IMR-90 (cell line): ENCODE data around the gene DOLPP1. TPM values are rescaled to one million over a fixed set of nuclear protein-coding genes. Genes with fewer than 3 reads are reported as not detected.

ENCODE experiments used
- ATAC-seq: fragments of 200-7000 bp; cut with Tn5 transposase; 2 replicates; pipeline ENCODE4 v1.9.1; 2020; ENCODE audit warnings: low read depth, mild to moderate bottlenecking, moderate library complexity
- BruUV-seq: library from RNA; stranded (reverse); fragments of 400-500 nt; replicated peaks from 2 replicates; lab custom pipeline; 2021; lab: Mats Ljungman, UMichigan
- CTCF ChIA-PET: fragments of 300-600 bp; formaldehyde crosslinking; extraction: SDS; loops from one replicate; lab custom pipeline; 2021; ENCODE audit warnings: antibody characterized with exemption; lab: Yijun Ruan, JAX
- POLR2A ChIA-PET: fragments of 300-600 bp; sonication (Branson Sonifier 250); formaldehyde crosslinking; loops from one replicate; lab custom pipeline; 2022; ENCODE audit warnings: antibody characterized with exemption; ENCODE audit not compliant: unreplicated experiment; lab: Charles Lee
- DNase-seq: peaks from one replicate; pipeline ENCODE4 v3.0.0; 2013
- H2AFZ ChIP-seq: replicated peaks from 2 replicates; pipeline ENCODE3; 2013; ENCODE audit warnings: low read length, mild to moderate bottlenecking; ENCODE audit not compliant: poor library complexity
- H2AK5ac ChIP-seq: 2 replicates; pipeline ENCODE4 v1.6.1; 2013; ENCODE audit warnings: low read depth, low read length, inconsistent platforms
- H2AK9ac ChIP-seq: replicated peaks from 2 replicates; pipeline ENCODE3; 2013; ENCODE audit warnings: mild to moderate bottlenecking, low read depth, low read length, moderate library complexity; ENCODE audit not compliant: poor library complexity
- H2BK120ac ChIP-seq: 2 replicates; pipeline ENCODE4 v1.6.1; 2013; ENCODE audit warnings: low read depth, low read length, inconsistent platforms
- H2BK15ac ChIP-seq: 3 replicates; pipeline ENCODE4 v1.6.1; 2013; ENCODE audit warnings: low read depth, low read length, inconsistent platforms
- H2BK20ac ChIP-seq: 2 replicates; pipeline ENCODE4 v1.6.1; 2013; ENCODE audit warnings: low read depth, mild to moderate bottlenecking, inconsistent platforms, low read length, moderate library complexity
- H2BK5ac ChIP-seq: 2 replicates; pipeline ENCODE4 v1.6.1; 2013; ENCODE audit warnings: mild to moderate bottlenecking, low read depth, low read length, inconsistent platforms; ENCODE audit not compliant: poor library complexity, severe bottlenecking
- H3K14ac ChIP-seq: replicated peaks from 2 replicates; pipeline ENCODE4 v1.6.1; 2013; ENCODE audit warnings: low read depth, low read length, inconsistent platforms
- H3K18ac ChIP-seq: 2 replicates; pipeline ENCODE4 v1.6.1; 2013; ENCODE audit warnings: low read depth, low read length, control low read depth
- H3K23ac ChIP-seq: 2 replicates; pipeline ENCODE4 v1.6.1; 2013; ENCODE audit warnings: low read depth, low read length, inconsistent platforms
- H3K27ac ChIP-seq: 2 replicates; pipeline ENCODE4 v1.5.1; 2013; ENCODE audit warnings: mild to moderate bottlenecking, control low read depth, low read length; ENCODE audit not compliant: insufficient read depth
- H3K27me3 ChIP-seq: 2 replicates; pipeline ENCODE4 v1.6.1; 2013; ENCODE audit warnings: low read length; ENCODE audit not compliant: control insufficient read depth, insufficient read depth
- H3K36me3 ChIP-seq: 2 replicates; pipeline ENCODE4 v1.6.1; 2013; ENCODE audit warnings: low read length, mixed read lengths; ENCODE audit not compliant: control insufficient read depth, insufficient read depth
- H3K4ac ChIP-seq: 2 replicates; pipeline ENCODE4 v1.6.1; 2013; ENCODE audit warnings: low read depth, low read length, inconsistent platforms
- H3K4me1 ChIP-seq: 2 replicates; pipeline ENCODE4 v1.6.1; 2013; ENCODE audit warnings: low read length, mixed read lengths; ENCODE audit not compliant: control insufficient read depth, insufficient read depth
- H3K4me2 ChIP-seq: 2 replicates; pipeline ENCODE4 v1.6.1; 2013; ENCODE audit warnings: low read depth, mild to moderate bottlenecking, control low read depth, low read length, moderate library complexity
- H3K4me3 ChIP-seq: 2 replicates; pipeline ENCODE4 v1.5.1; 2013; ENCODE audit warnings: low read depth, mild to moderate bottlenecking, control low read depth, low read length, moderate library complexity; ENCODE audit not compliant: insufficient read depth
- H3K56ac ChIP-seq: 2 replicates; pipeline ENCODE4 v1.6.1; 2013; ENCODE audit warnings: low read length, inconsistent platforms; ENCODE audit not compliant: insufficient read depth; ENCODE audit errors: extremely low read depth
- H3K79me1 ChIP-seq, 2 experiments: 2 replicates each; pipeline ENCODE4 v1.6.1; 2013; ENCODE audit warnings: low read length in 2 of 2, inconsistent platforms in 1 of 2, low read depth in 1 of 2
- H3K9ac ChIP-seq: 2 replicates; pipeline ENCODE4 v1.6.1; 2013; ENCODE audit warnings: low read depth, low read length, control low read depth
- H3K9me1 ChIP-seq: 2 replicates; pipeline ENCODE4 v1.6.1; 2013; ENCODE audit warnings: low read length, inconsistent platforms; ENCODE audit not compliant: insufficient read depth
- H3K9me3 ChIP-seq: 2 replicates; pipeline ENCODE4 v1.6.1; 2013; ENCODE audit warnings: low read length; ENCODE audit not compliant: control insufficient read depth, insufficient read depth
- H4K20me1 ChIP-seq: 2 replicates; pipeline ENCODE4 v1.6.1; 2013; ENCODE audit warnings: low read length, inconsistent platforms; ENCODE audit not compliant: insufficient read depth
- H4K5ac ChIP-seq: 2 replicates; pipeline ENCODE4 v1.6.1; 2013; ENCODE audit warnings: mild to moderate bottlenecking, low read depth, low read length, control low read depth
- H4K8ac ChIP-seq, 2 experiments: 2 replicates each; pipeline ENCODE4 v1.6.1; 2013; ENCODE audit warnings: low read depth in 2 of 2, low read length in 2 of 2, control low read depth in 1 of 2, inconsistent platforms in 1 of 2
- H4K91ac ChIP-seq: 2 replicates; pipeline ENCODE4 v1.6.1; 2013; ENCODE audit warnings: low read depth, low read length, inconsistent platforms; ENCODE audit not compliant: insufficient read depth
- BHLHE40 ChIP-seq: fragments of 150-350 bp; IDR thresholded peaks from 2 replicates; pipeline ENCODE4 v1.6.1; 2016; ENCODE audit warnings: mild to moderate bottlenecking, low read depth, low read length
- CEBPB ChIP-seq: IDR thresholded peaks from 2 replicates; pipeline ENCODE4 v1.6.1; 2012; ENCODE audit warnings: low read depth, low read length, improper control_type of control experiment
- CHD1 ChIP-seq: IDR thresholded peaks from 2 replicates; pipeline ENCODE4 v1.6.1; 2012; ENCODE audit warnings: low read depth, low read length, improper control_type of control experiment
- FOS ChIP-seq: fragments of 150-350 bp; IDR thresholded peaks from 2 replicates; pipeline ENCODE4 v1.6.1; 2016; ENCODE audit warnings: low read depth, low read length
- MAFK ChIP-seq: IDR thresholded peaks from 2 replicates; pipeline ENCODE4 v1.6.1; 2012; ENCODE audit warnings: low read depth, low read length, improper control_type of control experiment
- MAZ ChIP-seq: IDR thresholded peaks from 2 replicates; pipeline ENCODE4 v1.6.1; 2012; ENCODE audit warnings: low read depth, mild to moderate bottlenecking, low read length, improper control_type of control experiment, moderate library complexity, borderline replicate concordance
- MXI1 ChIP-seq: IDR thresholded peaks from 2 replicates; pipeline ENCODE4 v1.6.1; 2012; ENCODE audit warnings: low read depth, mild to moderate bottlenecking, low read length, moderate library complexity, borderline replicate concordance
- NFE2L2 ChIP-seq: fragments of 150-350 bp; IDR thresholded peaks from 2 replicates; pipeline ENCODE4 v1.6.1; 2016; ENCODE audit warnings: low read depth, mild to moderate bottlenecking, low read length
- POLR2A ChIP-seq: IDR thresholded peaks from 2 replicates; pipeline ENCODE4 v1.6.1; 2012; ENCODE audit warnings: mild to moderate bottlenecking, low read depth, low read length
- RAD21 ChIP-seq: IDR thresholded peaks from 2 replicates; pipeline ENCODE4 v1.6.1; 2012; ENCODE audit warnings: low read length, improper control_type of control experiment
- RCOR1 ChIP-seq: IDR thresholded peaks from 2 replicates; pipeline ENCODE4 v1.6.1; 2012; ENCODE audit warnings: mild to moderate bottlenecking, low read length, improper control_type of control experiment; ENCODE audit not compliant: insufficient replicate concordance
- RFX5 ChIP-seq: IDR thresholded peaks from 2 replicates; pipeline ENCODE4 v1.8.0; 2012; ENCODE audit warnings: low read depth, mild to moderate bottlenecking, low read length, moderate library complexity
- SMC3 ChIP-seq: fragments of 150-350 bp; IDR thresholded peaks from 2 replicates; pipeline ENCODE4 v1.6.1; 2016; ENCODE audit warnings: low read depth, mild to moderate bottlenecking, antibody characterized with exemption, low read length, moderate library complexity
- WGBS, 2 experiments: methylation state at CpG; one replicate each; pipeline versions ENCODE4 v1.1.5 to v1.1.7; 2013; ENCODE audit warnings: missing lambda C conversion rate in 2 of 2; ENCODE audit not compliant: insufficient read length in 1 of 2; ENCODE audit errors: extremely low coverage in 2 of 2; 5-methylcytosine and 5-hydroxymethylcytosine counted together
- dilution Hi-C: fragments of 300-500 bp; cut with HindIII; formaldehyde crosslinking; loops from one replicate; pipeline ENCODE4 v1.14.3; 2018; ENCODE audit warnings: low sequenced_read_pairs; ENCODE audit not compliant: unreplicated experiment
- in situ Hi-C: fragments of 300-500 bp; cut with MboI; formaldehyde crosslinking; loops from 3 replicates; pipeline ENCODE4 v1.14.3; 2019; ENCODE audit warnings: low sequenced_read_pairs, inconsistent platforms, mixed read lengths
- intact Hi-C: fragments of 100-400 bp; cut with micrococcal nuclease; formaldehyde crosslinking; loops from 2 replicates; pipeline ENCODE4 v1.10.0; 2022
- polyA plus RNA-seq, 3 experiments: library from polyadenylated mRNA; depleted of rRNA; stranded (reverse); fragments of >200 nt; gene quantifications; 2 replicates each; pipeline ENCODE4 v1.2.3, GENCODE V29; 2012; ENCODE audit warnings: low replicate concordance in 1 of 3
- total RNA-seq: library from RNA; depleted of rRNA; stranded (reverse); fragments of >200 nt; gene quantifications from 2 replicates; pipeline ENCODE4 v1.2.3, GENCODE V29; 2012
- TF ChIP-seq, protein P1 (sequence below): fragments of 150-350 bp; IDR thresholded peaks from 2 replicates; pipeline ENCODE4 v1.6.1; 2016; ENCODE audit warnings: low read depth, mild to moderate bottlenecking, low read length, moderate library complexity, borderline replicate concordance
- TF ChIP-seq, protein P2 (sequence below): fragments of 150-350 bp; IDR thresholded peaks from 2 replicates; pipeline ENCODE4 v1.6.1; 2017; ENCODE audit warnings: mild to moderate bottlenecking, antibody characterized with exemption, low read length, low read depth
- TF ChIP-seq, protein P3 (sequence below): conservative IDR thresholded peaks from 2 replicates; pipeline ENCODE4 v1.5.1; 2012; ENCODE audit warnings: mild to moderate bottlenecking, low read depth, low read length, improper control_type of control experiment

Gene DOLPP1
- total and polyA plus RNA-seq, 2 of the 4 experiments (the other 2 are of a cell fraction) = 7.0 to 16.5 TPM

DNA sequence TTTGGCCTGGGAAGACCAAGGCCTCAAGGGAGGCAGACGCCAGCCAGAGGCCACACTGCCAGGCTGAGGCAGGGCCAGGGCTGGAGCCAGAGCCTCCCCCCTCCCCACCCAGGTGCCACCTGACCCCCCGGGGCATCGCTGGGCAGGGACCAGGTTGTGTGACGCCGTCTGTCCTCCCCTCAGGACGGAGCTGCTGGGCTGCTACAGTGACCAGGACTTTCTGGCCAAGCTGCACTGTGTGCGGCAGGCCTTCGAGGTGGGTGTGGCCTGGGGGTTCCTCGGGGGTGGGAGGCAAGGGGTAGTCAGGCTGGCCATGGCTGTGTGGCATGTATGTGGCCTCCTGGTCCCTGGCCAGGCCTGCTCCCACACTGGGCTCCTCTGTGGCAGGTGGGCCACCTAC, 17.9 kb upstream of the DOLPP1 start:
- Histone ChIP-seq H4K20me1 (no peaks in the 10 kb centered on the region), H3K18ac (no peak overlapping the region), H3K14ac (no peak overlapping the region), H3K4me3 (no peak overlapping the region), H3K4me2 (no peak overlapping the region), H4K8ac (no peak overlapping the region), H4K91ac (no peak overlapping the region), H2BK20ac (no peak overlapping the region), H2AK9ac (no peak overlapping the region), H3K9me1 (no peaks in the 10 kb centered on the region), H3K4ac (no peak overlapping the region), H3K4me1 (no peaks in the 10 kb centered on the region), H2BK15ac (no peak overlapping the region), H3K56ac (no peak overlapping the region), H4K5ac (no peak overlapping the region), H3K9ac (no peak overlapping the region), H2BK120ac (no peak overlapping the region), H3K23ac (no peak overlapping the region), H2BK5ac (no peak overlapping the region), H3K27me3 (no peaks in the 10 kb centered on the region), H2AK5ac (no peak overlapping the region), H3K79me1 (peaks cover 0 to 11% of the 10 kb centered on the region in 2 experiments; a peak in 1 of 4 replicates), H3K36me3 (peaks cover 56% of the 10 kb centered on the region), H2AFZ (no peak overlapping the region), H3K9me3 (no peaks in the 10 kb centered on the region), H3K27ac (no peak overlapping the region)
- no peak for ATAC-seq
- BruUV-seq = no TSS peak
- DNase-seq = no peak
- dilution Hi-C loops = no loop called here
- WGBS, 2 experiments = 100% methylated on average over 3 of the region's 9 CpGs; no CpG with 5 or more reads in 1 of the 2 experiments
- no peak for TF ChIP-seq FOS
- TF ChIP-seq MXI1 = no peak
- no peak for TF ChIP-seq MAZ
- TF ChIP-seq CEBPB = no peak
- TF ChIP-seq, protein P1, sequence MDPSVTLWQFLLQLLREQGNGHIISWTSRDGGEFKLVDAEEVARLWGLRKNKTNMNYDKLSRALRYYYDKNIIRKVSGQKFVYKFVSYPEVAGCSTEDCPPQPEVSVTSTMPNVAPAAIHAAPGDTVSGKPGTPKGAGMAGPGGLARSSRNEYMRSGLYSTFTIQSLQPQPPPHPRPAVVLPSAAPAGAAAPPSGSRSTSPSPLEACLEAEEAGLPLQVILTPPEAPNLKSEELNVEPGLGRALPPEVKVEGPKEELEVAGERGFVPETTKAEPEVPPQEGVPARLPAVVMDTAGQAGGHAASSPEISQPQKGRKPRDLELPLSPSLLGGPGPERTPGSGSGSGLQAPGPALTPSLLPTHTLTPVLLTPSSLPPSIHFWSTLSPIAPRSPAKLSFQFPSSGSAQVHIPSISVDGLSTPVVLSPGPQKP = no peak
- TF ChIP-seq RAD21 = no peak
- no peak for TF ChIP-seq BHLHE40
- TF ChIP-seq, protein P2, sequence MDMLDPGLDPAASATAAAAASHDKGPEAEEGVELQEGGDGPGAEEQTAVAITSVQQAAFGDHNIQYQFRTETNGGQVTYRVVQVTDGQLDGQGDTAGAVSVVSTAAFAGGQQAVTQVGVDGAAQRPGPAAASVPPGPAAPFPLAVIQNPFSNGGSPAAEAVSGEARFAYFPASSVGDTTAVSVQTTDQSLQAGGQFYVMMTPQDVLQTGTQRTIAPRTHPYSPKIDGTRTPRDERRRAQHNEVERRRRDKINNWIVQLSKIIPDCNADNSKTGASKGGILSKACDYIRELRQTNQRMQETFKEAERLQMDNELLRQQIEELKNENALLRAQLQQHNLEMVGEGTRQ = no peak
- TF ChIP-seq RCOR1 = no peak
- TF ChIP-seq POLR2A = no peak
- TF ChIP-seq MAFK = no peak
- TF ChIP-seq SMC3 = no peak
- TF ChIP-seq, protein P3, sequence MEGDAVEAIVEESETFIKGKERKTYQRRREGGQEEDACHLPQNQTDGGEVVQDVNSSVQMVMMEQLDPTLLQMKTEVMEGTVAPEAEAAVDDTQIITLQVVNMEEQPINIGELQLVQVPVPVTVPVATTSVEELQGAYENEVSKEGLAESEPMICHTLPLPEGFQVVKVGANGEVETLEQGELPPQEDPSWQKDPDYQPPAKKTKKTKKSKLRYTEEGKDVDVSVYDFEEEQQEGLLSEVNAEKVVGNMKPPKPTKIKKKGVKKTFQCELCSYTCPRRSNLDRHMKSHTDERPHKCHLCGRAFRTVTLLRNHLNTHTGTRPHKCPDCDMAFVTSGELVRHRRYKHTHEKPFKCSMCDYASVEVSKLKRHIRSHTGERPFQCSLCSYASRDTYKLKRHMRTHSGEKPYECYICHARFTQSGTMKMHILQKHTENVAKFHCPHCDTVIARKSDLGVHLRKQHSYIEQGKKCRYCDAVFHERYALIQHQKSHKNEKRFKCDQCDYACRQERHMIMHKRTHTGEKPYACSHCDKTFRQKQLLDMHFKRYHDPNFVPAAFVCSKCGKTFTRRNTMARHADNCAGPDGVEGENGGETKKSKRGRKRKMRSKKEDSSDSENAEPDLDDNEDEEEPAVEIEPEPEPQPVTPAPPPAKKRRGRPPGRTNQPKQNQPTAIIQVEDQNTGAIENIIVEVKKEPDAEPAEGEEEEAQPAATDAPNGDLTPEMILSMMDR = no peak
- TF ChIP-seq NFE2L2 = no peak
- no peak for TF ChIP-seq RFX5
- TF ChIP-seq CHD1 = no peak
- POLR2A ChIA-PET = no interaction called here
- CTCF ChIA-PET = no interaction called here
- intact Hi-C loops = no loop called here
- in situ Hi-C loops = no loop called here
